ENCODE data around the gene KRTAP10-12.

GRCh38 chr21:44720170-44720569, 23.2 kb downstream of the KRTAP10-12 start:
- TF ChIP-seq RARB (CRISPR knock-in tag; IDR thresholded peaks at IDR 0.05): no peak
- no peak for TF ChIP-seq ZNF565 (CRISPR knock-in tag; conservative IDR thresholded peaks at IDR 0.05; ENCODE audit: low read depth)
- TF ChIP-seq PATZ1 (CRISPR knock-in tag; IDR thresholded peaks at IDR 0.05; ENCODE audit: borderline replicate concordance): no peak
- no peak for TF ChIP-seq OSR1 (CRISPR knock-in tag; IDR thresholded peaks at IDR 0.05)
- TF ChIP-seq TSHZ2 (CRISPR knock-in tag; IDR thresholded peaks at IDR 0.05): no peak
- no peak for TF ChIP-seq ZNF8 (CRISPR knock-in tag; IDR thresholded peaks at IDR 0.05)
- no peak for TF ChIP-seq SNAI2 (CRISPR knock-in tag; IDR thresholded peaks at IDR 0.05)
- no peak for TF ChIP-seq ZFP30 (CRISPR knock-in tag; IDR thresholded peaks at IDR 0.05)
- TF ChIP-seq BACH2 (CRISPR knock-in tag; IDR thresholded peaks at IDR 0.05; ENCODE audit: borderline replicate concordance): no peak
- no peak for TF ChIP-seq ZC3H10 (CRISPR knock-in tag; IDR thresholded peaks at IDR 0.05)
- TF ChIP-seq PPARA (CRISPR knock-in tag; IDR thresholded peaks at IDR 0.05; ENCODE audit: borderline replicate concordance): no peak
- TF ChIP-seq CREB5 (CRISPR knock-in tag; IDR thresholded peaks at IDR 0.05; ENCODE audit: low read depth): no peak

Data from SK-N-SH treated with all-trans-retinoic acid at 6 μM for 48 hours (cell line).